Natural killer cell (primary cell): ENCODE data around the gene RHOB. TPM values are rescaled to one million over a fixed set of nuclear protein-coding genes. Genes with fewer than 3 reads are reported as not detected.

ENCODE experiments used
- ATAC-seq, 3 donors: fragments of 150-1000 bp in 2 of 3; fragments of 200-7000 bp in 1 of 3; cut with Tn5 transposase; 1 replicate in 1 of 3; 2 replicates in 2 of 3; pipeline ENCODE4 v1.10.0; 2021; ENCODE audit warnings: mild to moderate bottlenecking in 2 of 3, moderate library complexity in 2 of 3
- DNase-seq, 2 donors: peaks; one replicate each; pipeline versions ENCODE4 v3.0.0 to v3.0.0-alpha.2; 2013 to 2021; ENCODE audit warnings: mixed read lengths in 1 of 2
- H3K27ac ChIP-seq: one replicate; pipeline ENCODE4 v1.5.1; 2013; ENCODE audit warnings: mild to moderate bottlenecking, low read length
- H3K27me3 ChIP-seq: one replicate; pipeline ENCODE4 v1.6.1; 2013; ENCODE audit warnings: low read length; ENCODE audit not compliant: control insufficient read depth, insufficient read depth
- H3K36me3 ChIP-seq: one replicate; pipeline ENCODE4 v1.6.1; 2013; ENCODE audit warnings: low read length; ENCODE audit not compliant: control insufficient read depth, insufficient read depth
- H3K4me1 ChIP-seq: one replicate; pipeline ENCODE4 v1.6.1; 2013; ENCODE audit warnings: low read length; ENCODE audit not compliant: control insufficient read depth, insufficient read depth
- H3K4me3 ChIP-seq: one replicate; pipeline ENCODE4 v1.5.1; 2013; ENCODE audit warnings: low read length
- H3K9me3 ChIP-seq: one replicate; pipeline ENCODE4 v1.6.1; 2013; ENCODE audit warnings: low read length; ENCODE audit not compliant: control insufficient read depth, insufficient read depth
- H3K27ac Mint-ChIP-seq, 2 donors: one replicate each; pipeline ENCODE4 v1.8.0; 2022; ENCODE audit warnings: mild to moderate bottlenecking in 2 of 2, mixed read lengths in 2 of 2, moderate library complexity in 1 of 2
- H3K27me3 Mint-ChIP-seq, 2 donors: one replicate each; pipeline ENCODE4 v1.8.0; 2022; ENCODE audit warnings: low read depth in 2 of 2, mixed read lengths in 2 of 2
- H3K36me3 Mint-ChIP-seq: one replicate; pipeline ENCODE4 v1.8.0; 2022; ENCODE audit warnings: mixed read lengths
- H3K4me1 Mint-ChIP-seq, 2 donors: one replicate each; pipeline ENCODE4 v1.8.0; 2022; ENCODE audit warnings: mixed read lengths in 2 of 2
- H3K4me3 Mint-ChIP-seq: one replicate; pipeline ENCODE4 v1.8.0; 2022; ENCODE audit warnings: mild to moderate bottlenecking, moderate library complexity, mixed read lengths
- H3K9me3 Mint-ChIP-seq, 2 donors: one replicate each; pipeline ENCODE4 v1.8.0; 2022; ENCODE audit warnings: mixed read lengths in 2 of 2
- WGBS: methylation state at CpG from one replicate; pipeline ENCODE4 v1.1.7; 2013; ENCODE audit warnings: missing lambda C conversion rate; ENCODE audit not compliant: insufficient coverage; 5-methylcytosine and 5-hydroxymethylcytosine counted together
- intact Hi-C: fragments of 100-400 bp; cut with micrococcal nuclease; formaldehyde crosslinking; loops from one replicate; pipeline ENCODE4 v1.14.2; 2022
- total RNA-seq, 4 donors: library from RNA; stranded (reverse); fragments of 120-200 nt in 1 of 4; gene quantifications; one replicate each; pipeline versions ENCODE4 v1.2.3 to v1.2.4, GENCODE V29; 2013 to 2022
- TF ChIP-seq, protein P1 (sequence below): fragments of 200-600 bp; IDR thresholded peaks from one replicate; pipeline ENCODE4 v1.8.0; 2022; ENCODE audit warnings: antibody characterized with exemption

The RHOB gene
- total RNA-seq, 3 donors from 2014 or later (not counting 1 experiment from before 2014, with no cell fraction given): 50.8 to 222 (median 64.7) TPM

DNA sequence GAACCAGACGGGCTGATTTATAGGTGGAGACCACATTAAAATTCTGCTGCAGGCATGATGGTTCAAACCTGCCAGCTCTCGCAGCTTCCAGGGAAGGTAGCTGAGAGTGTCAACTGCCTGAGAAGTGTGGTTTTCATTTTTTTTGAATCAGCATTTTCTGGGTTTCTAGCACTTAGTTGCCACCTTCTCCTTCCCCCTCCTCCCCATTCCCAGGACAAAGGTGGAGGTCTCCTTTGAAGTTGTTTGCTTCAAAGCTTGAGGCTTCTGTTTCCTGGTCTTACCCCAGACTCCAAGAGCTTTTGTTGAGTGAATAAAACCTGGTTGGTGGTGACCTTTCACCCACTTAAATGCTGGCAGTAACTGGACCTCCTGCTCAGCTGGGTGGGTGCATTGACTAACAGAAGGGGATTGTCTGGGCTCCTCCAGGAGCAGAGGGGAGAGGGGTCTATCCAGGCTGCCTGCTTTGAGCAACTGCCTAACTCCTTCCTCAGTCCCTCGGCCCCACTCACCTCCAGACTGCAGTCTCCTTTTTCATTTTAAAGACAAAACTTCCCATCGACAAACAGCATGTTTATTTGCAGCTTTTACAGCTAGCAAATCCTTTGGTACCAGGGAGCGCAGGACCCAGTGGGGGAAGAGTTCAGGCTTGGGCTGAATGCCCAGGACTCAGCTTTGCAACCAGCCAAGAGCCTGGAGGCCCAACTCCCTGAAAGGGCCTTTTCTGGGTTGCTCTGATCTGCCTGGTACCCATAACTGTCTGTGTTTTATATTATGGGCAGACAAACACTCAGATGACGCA is 3.5 kb downstream of the RHOB start:
- Histone ChIP-seq H3K27me3 (no peaks in the 10 kb centered on the region), H3K4me1 (peaks cover 20% of the 10 kb centered on the region), H3K36me3 (no peaks in the 10 kb centered on the region), H3K4me3 (no peak overlapping the region), H3K9me3 (no peaks in the 10 kb centered on the region), H3K27ac (no peak overlapping the region)
- TF ChIP-seq, protein P1, sequence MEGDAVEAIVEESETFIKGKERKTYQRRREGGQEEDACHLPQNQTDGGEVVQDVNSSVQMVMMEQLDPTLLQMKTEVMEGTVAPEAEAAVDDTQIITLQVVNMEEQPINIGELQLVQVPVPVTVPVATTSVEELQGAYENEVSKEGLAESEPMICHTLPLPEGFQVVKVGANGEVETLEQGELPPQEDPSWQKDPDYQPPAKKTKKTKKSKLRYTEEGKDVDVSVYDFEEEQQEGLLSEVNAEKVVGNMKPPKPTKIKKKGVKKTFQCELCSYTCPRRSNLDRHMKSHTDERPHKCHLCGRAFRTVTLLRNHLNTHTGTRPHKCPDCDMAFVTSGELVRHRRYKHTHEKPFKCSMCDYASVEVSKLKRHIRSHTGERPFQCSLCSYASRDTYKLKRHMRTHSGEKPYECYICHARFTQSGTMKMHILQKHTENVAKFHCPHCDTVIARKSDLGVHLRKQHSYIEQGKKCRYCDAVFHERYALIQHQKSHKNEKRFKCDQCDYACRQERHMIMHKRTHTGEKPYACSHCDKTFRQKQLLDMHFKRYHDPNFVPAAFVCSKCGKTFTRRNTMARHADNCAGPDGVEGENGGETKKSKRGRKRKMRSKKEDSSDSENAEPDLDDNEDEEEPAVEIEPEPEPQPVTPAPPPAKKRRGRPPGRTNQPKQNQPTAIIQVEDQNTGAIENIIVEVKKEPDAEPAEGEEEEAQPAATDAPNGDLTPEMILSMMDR: no peak
- DNase-seq: no peak
- intact Hi-C loops: no loop called here
- ATAC-seq: no peak
- H3K4me1 Mint-ChIP-seq: peaks cover 8% of the 10 kb centered on the region in 2 donors
- no peaks in the 10 kb centered on the region for H3K9me3 Mint-ChIP-seq
- H3K27ac Mint-ChIP-seq: no peak overlapping the region
- H3K4me3 Mint-ChIP-seq: no peak overlapping the region
- WGBS: 84% methylated on average over 6 of the region's 6 CpGs
- H3K36me3 Mint-ChIP-seq: no peaks in the 10 kb centered on the region
- peaks cover 4 to 15% of the 10 kb centered on the region in 2 donors for H3K27me3 Mint-ChIP-seq

DNA sequence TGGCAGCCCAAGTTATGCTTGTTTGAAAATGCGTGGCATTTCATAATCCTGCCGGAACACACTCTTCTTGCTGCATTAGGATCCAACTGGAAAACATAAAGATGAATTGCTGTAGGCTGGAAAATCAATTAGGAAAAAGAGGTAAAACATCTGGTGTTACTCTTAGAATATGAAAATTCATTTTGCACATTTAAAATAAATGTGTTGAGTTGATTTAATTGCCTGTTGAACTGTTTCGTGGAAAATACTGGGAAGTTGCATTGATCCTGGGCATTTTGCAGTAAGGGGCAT is 4.1 kb downstream of the RHOB start:
- WGBS: 97% methylated on average over 3 of the region's 3 CpGs
- peaks cover 8% of the 10 kb centered on the region in 2 donors for H3K4me1 Mint-ChIP-seq
- Histone ChIP-seq H3K4me1 (peaks cover 20% of the 10 kb centered on the region), H3K36me3 (no peaks in the 10 kb centered on the region), H3K4me3 (no peak overlapping the region), H3K27me3 (no peaks in the 10 kb centered on the region), H3K27ac (no peak overlapping the region), H3K9me3 (no peaks in the 10 kb centered on the region)
- TF ChIP-seq, protein P1: no peak
- no peaks in the 10 kb centered on the region for H3K36me3 Mint-ChIP-seq
- no peak overlapping the region for H3K27ac Mint-ChIP-seq
- H3K9me3 Mint-ChIP-seq: no peaks in the 10 kb centered on the region
- peaks cover 6 to 15% of the 10 kb centered on the region in 2 donors for H3K27me3 Mint-ChIP-seq
- DNase-seq (no peak), ATAC-seq (no peak)
- intact Hi-C loops: no loop called here
- no peak overlapping the region for H3K4me3 Mint-ChIP-seq

DNA sequence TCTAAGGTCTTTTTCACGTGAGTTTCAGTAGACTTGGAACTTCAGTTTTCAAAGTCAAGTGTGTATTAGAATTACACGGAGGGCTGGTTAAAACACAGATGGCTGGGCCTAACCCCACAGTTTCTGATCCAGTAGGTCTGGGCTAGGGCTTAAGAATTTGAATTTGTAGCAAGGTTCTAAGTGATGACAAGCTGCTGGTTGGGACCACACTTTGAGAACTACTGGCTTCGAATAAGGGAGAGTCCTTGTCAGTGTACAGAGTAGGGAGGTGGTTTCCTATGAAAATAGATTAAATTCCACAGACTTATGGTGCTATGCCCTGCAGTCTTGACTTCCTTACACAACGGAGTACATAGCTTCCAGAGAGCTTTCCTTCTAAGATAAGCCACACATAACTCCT is 4.5 kb downstream of the RHOB start:
- Mint-ChIP-seq H3K4me1 (peaks cover 8% of the 10 kb centered on the region in 2 donors), H3K9me3 (no peaks in the 10 kb centered on the region), H3K4me3 (no peak overlapping the region), H3K27ac (no peak overlapping the region), H3K36me3 (no peaks in the 10 kb centered on the region), H3K27me3 (peaks cover 6 to 15% of the 10 kb centered on the region in 2 donors)
- TF ChIP-seq, protein P1: no peak
- Histone ChIP-seq H3K36me3 (no peaks in the 10 kb centered on the region), H3K4me1 (peaks cover 16% of the 10 kb centered on the region), H3K27me3 (no peaks in the 10 kb centered on the region), H3K4me3 (no peak overlapping the region), H3K27ac (no peak overlapping the region), H3K9me3 (no peaks in the 10 kb centered on the region)
- 84% methylated on average over 4 of the region's 4 CpGs for WGBS
- no peak for DNase-seq
- ATAC-seq: no peak
- intact Hi-C loops: no loop called here
